ENCODE data around the gene CACFD1.

- TF ChIP-seq GATA2 (IDR thresholded peaks at IDR 0.05; ENCODE audit: low read depth, low read length) (no peak), GATA3 (IDR thresholded peaks at IDR 0.05; ENCODE audit: low read depth, low read length) (no peak)
Observed at GRCh38 chr9:133464638-133465037, 4.9 kb downstream of the CACFD1 start.

Measured in SH-SY5Y (cell line).